Measurements from ENCODE around the gene SNRNP25.
"Not testable (repeated sequence)": the region's sequence is repeated elsewhere in the genome, so short reads cannot be mapped to it uniquely, and the experiment has no call there.

The SNRNP25 gene

DNA sequence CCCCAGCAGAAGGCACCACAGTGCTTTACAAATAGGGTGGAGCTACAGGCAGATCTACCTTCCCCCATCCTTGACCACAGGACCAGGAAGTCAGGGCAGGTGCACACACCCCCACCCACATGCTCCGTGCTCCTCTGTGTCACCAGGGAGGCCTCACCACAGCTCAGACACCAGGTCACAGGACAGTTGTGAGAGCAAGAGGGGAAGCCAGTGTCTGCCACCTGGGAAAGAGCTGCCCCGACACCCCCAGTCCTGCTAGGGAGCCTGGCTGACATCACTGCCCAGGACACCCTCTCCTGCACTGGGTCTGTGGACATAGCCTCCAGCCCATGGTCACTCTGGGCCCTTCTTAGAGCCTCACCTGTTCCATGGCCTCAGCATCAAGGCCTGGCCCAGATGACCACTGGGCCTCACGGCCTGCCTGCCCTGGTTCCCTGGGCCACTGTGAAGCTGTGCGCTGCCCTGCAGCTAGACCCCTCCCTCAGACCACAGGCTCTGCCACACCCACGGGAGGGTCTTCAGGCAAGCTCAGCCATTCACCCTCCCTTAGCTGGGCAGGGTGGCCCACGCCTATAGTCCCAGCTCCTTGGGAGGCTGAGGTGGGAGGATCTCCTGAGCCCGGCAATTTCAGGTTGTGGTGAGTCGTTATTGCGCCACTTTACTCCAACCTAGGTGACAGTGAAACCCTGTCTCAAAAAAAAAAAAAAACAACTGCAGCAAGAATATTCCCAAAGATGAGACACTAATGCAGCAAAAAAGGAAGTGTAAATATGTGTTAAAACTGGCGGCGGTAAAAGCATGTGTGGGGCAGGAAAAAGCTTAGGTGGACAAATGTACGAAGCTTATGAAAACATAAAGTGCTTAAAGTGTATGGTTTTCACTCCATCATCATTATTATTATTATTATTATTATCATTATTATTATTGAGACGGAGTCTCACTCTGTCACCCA is 14.4 kb upstream of the SNRNP25 start:
- TF ChIP-seq CTCF (IDR thresholded peaks at IDR 0.05) = no peak
- TF ChIP-seq ZFX (IDR thresholded peaks at IDR 0.05; ENCODE audit: borderline replicate concordance) = no peak
- no peak overlapping the region for H3K27ac ChIP-seq

GRCh38 chr16:41439-42068 is 12.1 kb upstream of the SNRNP25 start:
- no peak overlapping the region for H3K27ac ChIP-seq

GRCh38 chr16:42069-42457 is 11.6 kb upstream of the SNRNP25 start:
- H3K27ac ChIP-seq = no peak overlapping the region
- TF ChIP-seq CTCF (IDR thresholded peaks at IDR 0.05) (no peak), ZFX (IDR thresholded peaks at IDR 0.05; ENCODE audit: borderline replicate concordance) (no peak)

More at GRCh38 chr16:41439-42068, 12.1 kb upstream of the SNRNP25 start:
- no peak for TF ChIP-seq ZFX (IDR thresholded peaks at IDR 0.05; ENCODE audit: borderline replicate concordance)
- TF ChIP-seq CTCF (IDR thresholded peaks at IDR 0.05) = no peak

GRCh38 chr16:42691-43090 is 10.9 kb upstream of the SNRNP25 start:
- TF ChIP-seq CTCF (IDR thresholded peaks at IDR 0.05) (no peak), ZFX (IDR thresholded peaks at IDR 0.05; ENCODE audit: borderline replicate concordance) (no peak)
- H3K27ac ChIP-seq = no peak overlapping the region

DNA sequence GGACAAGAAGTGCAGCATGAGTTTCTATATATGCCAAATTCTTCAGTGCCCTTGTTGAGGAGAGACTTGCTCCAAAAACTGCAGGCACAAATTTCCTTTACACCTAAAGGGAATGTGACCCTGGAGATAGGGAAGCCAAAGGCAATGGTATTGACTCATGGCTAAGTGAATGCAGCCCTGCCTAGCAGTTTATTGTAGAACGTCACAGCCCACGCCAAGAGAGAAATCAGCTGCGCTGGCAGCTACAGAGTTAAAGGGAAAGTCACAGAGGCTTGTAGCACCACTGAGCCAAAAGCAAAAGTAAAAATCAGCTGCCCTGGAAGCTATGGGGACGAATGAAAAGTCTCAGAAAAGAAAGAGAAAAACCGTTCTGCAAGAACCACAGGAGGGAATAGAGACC is 10.3 kb upstream of the SNRNP25 start:
- no peak for TF ChIP-seq ZFX (IDR thresholded peaks at IDR 0.05; ENCODE audit: borderline replicate concordance)
- no peak for TF ChIP-seq CTCF (IDR thresholded peaks at IDR 0.05)
- no peak overlapping the region for H3K27ac ChIP-seq

GRCh38 chr16:44655-45054 is 9.0 kb upstream of the SNRNP25 start:
- TF ChIP-seq CTCF (IDR thresholded peaks at IDR 0.05) (no peak), ZFX (IDR thresholded peaks at IDR 0.05; ENCODE audit: borderline replicate concordance) (no peak)
- H3K27ac ChIP-seq = peak overlapping the region; percentile 57

DNA sequence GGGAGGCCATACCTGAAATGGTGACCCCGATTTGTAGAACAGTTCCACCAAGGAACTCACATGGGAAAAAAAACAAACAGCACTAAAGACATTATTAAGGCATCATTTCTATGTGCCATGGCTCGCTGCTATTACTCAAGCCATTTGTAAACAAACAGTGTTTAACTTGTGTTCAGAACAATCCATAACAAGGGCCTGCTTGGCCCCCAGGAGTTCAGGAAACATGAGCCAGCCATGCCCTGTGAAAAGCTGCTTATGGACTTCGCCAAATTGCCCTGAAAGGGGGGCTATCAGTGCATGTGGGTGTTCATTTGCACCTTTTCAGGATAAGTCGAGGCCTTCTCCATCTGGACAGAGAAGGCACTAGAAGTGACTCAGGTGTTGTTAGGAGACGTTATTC is 8.2 kb upstream of the SNRNP25 start:
- H3K27ac ChIP-seq = peak overlapping the region; percentile 57

GRCh38 chr16:46510-46909 is 7.1 kb upstream of the SNRNP25 start:
- not testable (repeated sequence) for H3K27ac ChIP-seq

More for the DNA sequence above, 8.2 kb upstream of the SNRNP25 start:
- TF ChIP-seq ZFX (IDR thresholded peaks at IDR 0.05; ENCODE audit: borderline replicate concordance) (no peak), CTCF (IDR thresholded peaks at IDR 0.05) (no peak)

Measured in 22Rv1 (cell line).